Peyer's patch (tissue), 4 donors: ENCODE measurements around the gene SIGLEC9. TPM values are rescaled to one million over a fixed set of nuclear protein-coding genes. Genes with fewer than 3 reads are reported as not detected.

ENCODE experiments used
- DNase-seq, 3 donors: peaks; one replicate each; pipeline ENCODE4 v3.0.0-alpha.2; 2017 to 2019
- H3K27ac ChIP-seq, 4 donors: fragments of 200-600 bp; sonication (generic); one replicate each; pipeline ENCODE4 v1.5.1; 2016 to 2019
- H3K27me3 ChIP-seq, 2 donors: fragments of 200-600 bp; sonication (generic); one replicate each; pipeline ENCODE4 v1.5.1; 2019
- H3K36me3 ChIP-seq, 3 donors: fragments of 200-600 bp; sonication (generic); one replicate each; pipeline ENCODE4 v1.5.1; 2016 to 2019
- H3K4me1 ChIP-seq, 4 donors: fragments of 200-600 bp; sonication (generic); one replicate each; pipeline ENCODE4 v1.5.1; 2016 to 2019
- H3K4me3 ChIP-seq, 4 donors: fragments of 200-600 bp; sonication (generic); 1 replicate in 3 of 4; 2 replicates in 1 of 4; pipeline ENCODE4 v1.5.1; 2016 to 2019; ENCODE audit warnings: mild to moderate bottlenecking in 1 of 4
- H3K9me3 ChIP-seq, 4 donors: fragments of 200-600 bp; sonication (generic); one replicate each; pipeline ENCODE4 v1.5.1; 2016 to 2019; ENCODE audit warnings: mild to moderate bottlenecking in 1 of 4
- CTCF ChIP-seq, 6 experiments: fragments of 450-650 bp in 4 of 6; fragments of 200-600 bp in 2 of 6; sonication (generic) in 1 of 6; IDR thresholded peaks; one replicate each; pipeline ENCODE4 v1.5.1; 2017 to 2019; ENCODE audit warnings: antibody characterized with exemption in 6 of 6, mild to moderate bottlenecking in 3 of 6, moderate library complexity in 1 of 6
- POLR2A ChIP-seq, 2 donors: fragments of 450-650 bp; IDR thresholded peaks; one replicate each; pipeline ENCODE4 v1.5.1; 2017; ENCODE audit warnings: antibody characterized with exemption in 2 of 2, mild to moderate bottlenecking in 2 of 2, moderate library complexity in 2 of 2
- total RNA-seq, 4 donors: library from RNA; depleted of rRNA; stranded (reverse); fragments of >200 nt; gene quantifications; one replicate each; pipeline ENCODE4 v1.1.0, GENCODE V29; 2016

SIGLEC9 gene
- total RNA-seq, 4 donors from 2014 or later: 1.9 to 2.1 TPM; not detected in 2

DNA sequence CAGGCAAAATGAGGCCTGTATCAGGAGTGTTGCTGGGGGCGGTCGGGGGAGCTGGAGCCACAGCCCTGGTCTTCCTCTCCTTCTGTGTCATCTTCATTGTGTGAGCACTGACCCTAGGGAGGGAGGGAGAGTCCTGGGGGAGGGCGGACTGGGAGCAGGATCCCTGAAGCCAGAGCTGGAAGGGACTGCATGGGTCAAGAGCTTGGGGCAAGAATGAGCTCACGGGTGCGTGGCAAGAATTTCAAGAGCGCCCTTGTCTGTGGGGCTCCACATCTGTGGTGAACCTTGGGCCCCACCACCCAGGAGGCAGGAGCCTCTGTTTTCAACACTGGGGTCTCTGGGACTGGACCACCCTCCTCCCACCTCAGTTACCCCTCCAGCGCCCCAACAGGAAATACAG lies 22.0 kb downstream of the SIGLEC9 start:
- Histone ChIP-seq H3K4me1 (no peaks in the 10 kb centered on the region), H3K27ac (no peak overlapping the region), H3K36me3 (no peaks in the 10 kb centered on the region), H3K27me3 (no peaks in the 10 kb centered on the region), H3K4me3 (no peak overlapping the region), H3K9me3 (no peaks in the 10 kb centered on the region)
- DNase-seq: no peak
- TF ChIP-seq POLR2A (IDR thresholded peaks at IDR 0.05) (no peak), CTCF (IDR thresholded peaks at IDR 0.05) (no peak)

- no peaks in the 10 kb centered on the region for H3K36me3 ChIP-seq
- H3K27me3 ChIP-seq: no peaks in the 10 kb centered on the region
- no peak for DNase-seq
- TF ChIP-seq POLR2A (IDR thresholded peaks at IDR 0.05): no peak
- TF ChIP-seq CTCF (IDR thresholded peaks at IDR 0.05): no peak
- no peaks in the 10 kb centered on the region for H3K9me3 ChIP-seq
- H3K27ac ChIP-seq: no peak overlapping the region
- H3K4me3 ChIP-seq: no peak overlapping the region
- H3K4me1 ChIP-seq: no peaks in the 10 kb centered on the region
These were observed 23.0 kb downstream of the SIGLEC9 start for GRCh38 chr19:51147663-51148062.

DNA sequence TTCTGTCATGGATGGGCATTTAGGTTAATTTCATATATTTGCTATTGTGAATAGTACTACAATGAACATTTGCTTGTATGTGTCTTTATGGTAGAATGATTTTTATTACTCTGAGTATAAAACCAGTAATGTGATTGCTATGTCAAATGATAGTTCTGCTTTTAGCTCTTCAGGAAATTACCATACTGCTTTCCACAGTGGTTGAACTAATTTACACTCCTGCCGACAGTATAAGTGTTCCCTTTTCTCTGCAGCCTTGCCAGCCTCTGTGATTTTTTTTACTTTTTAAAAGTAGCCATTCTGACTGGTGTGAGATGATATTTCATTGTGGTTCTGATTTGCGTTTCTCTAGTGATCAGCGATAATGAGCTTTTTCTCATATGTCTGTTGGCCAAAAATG lies 23.9 kb downstream of the SIGLEC9 start:
- Histone ChIP-seq H3K27me3 (no peaks in the 10 kb centered on the region), H3K4me3 (no peak overlapping the region), H3K9me3 (no peaks in the 10 kb centered on the region), H3K36me3 (no peaks in the 10 kb centered on the region), H3K4me1 (no peaks in the 10 kb centered on the region), H3K27ac (no peak overlapping the region)
- TF ChIP-seq CTCF (IDR thresholded peaks at IDR 0.05) (no peak), POLR2A (IDR thresholded peaks at IDR 0.05) (no peak)
- no peak for DNase-seq

DNA sequence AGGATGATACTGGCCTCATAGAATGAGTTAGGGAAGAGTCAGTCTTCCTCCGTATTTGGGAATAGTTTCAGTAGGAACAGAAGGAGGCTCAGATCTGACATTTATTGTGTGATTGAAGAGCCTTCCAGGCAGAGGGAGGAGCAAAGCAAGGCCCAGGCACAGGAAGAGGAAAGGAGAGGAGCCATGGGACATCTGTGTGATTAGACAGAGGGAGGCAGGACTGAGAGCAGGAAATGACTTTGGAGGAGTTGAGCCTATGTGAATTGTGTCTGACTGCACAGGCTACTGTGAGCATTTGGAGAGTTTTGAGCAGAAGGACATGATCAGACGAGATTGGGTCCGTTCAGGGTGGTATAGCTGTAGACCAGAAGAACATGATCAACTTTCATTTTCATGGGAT lies 25.9 kb downstream of the SIGLEC9 start:
- no peaks in the 10 kb centered on the region for H3K9me3 ChIP-seq
- DNase-seq: no peak
- H3K27me3 ChIP-seq: no peaks in the 10 kb centered on the region
- H3K4me3 ChIP-seq: no peak overlapping the region
- H3K27ac ChIP-seq: no peak overlapping the region
- H3K36me3 ChIP-seq: no peaks in the 10 kb centered on the region
- TF ChIP-seq CTCF (IDR thresholded peaks at IDR 0.05) (no peak), POLR2A (IDR thresholded peaks at IDR 0.05) (no peak)
- no peaks in the 10 kb centered on the region for H3K4me1 ChIP-seq

- TF ChIP-seq CTCF (IDR thresholded peaks at IDR 0.05): no peak
- no peak for TF ChIP-seq POLR2A (IDR thresholded peaks at IDR 0.05)
- Histone ChIP-seq H3K27ac (no peak overlapping the region), H3K4me1 (no peaks in the 10 kb centered on the region), H3K4me3 (no peak overlapping the region), H3K9me3 (no peaks in the 10 kb centered on the region), H3K27me3 (no peaks in the 10 kb centered on the region), H3K36me3 (no peaks in the 10 kb centered on the region)
- DNase-seq: no peak
These were observed 32.0 kb downstream of the SIGLEC9 start for GRCh38 chr19:51156710-51157109.

DNA sequence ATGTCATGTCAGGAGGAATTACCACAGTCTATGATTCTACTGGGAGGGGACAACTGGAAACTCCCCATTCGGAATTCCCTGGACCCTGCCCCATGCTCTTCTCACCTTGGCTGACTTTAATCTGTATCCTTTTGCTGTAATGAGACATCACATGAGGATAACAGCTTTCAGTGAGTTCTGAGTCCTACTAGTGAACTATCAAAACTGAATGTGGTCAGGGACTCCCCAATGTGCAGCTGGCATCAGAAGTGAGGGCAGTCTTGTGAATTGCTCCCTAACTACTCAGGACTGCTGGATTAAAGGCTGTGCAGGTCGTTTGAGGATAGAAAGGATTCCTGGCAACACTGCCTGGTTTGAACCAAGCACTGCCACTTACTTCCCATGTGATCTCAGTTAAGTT lies 32.6 kb downstream of the SIGLEC9 start:
- no peak for DNase-seq
- H3K27ac ChIP-seq: no peak overlapping the region
- H3K9me3 ChIP-seq: no peaks in the 10 kb centered on the region
- TF ChIP-seq POLR2A (IDR thresholded peaks at IDR 0.05) (no peak), CTCF (IDR thresholded peaks at IDR 0.05) (no peak)
- no peaks in the 10 kb centered on the region for H3K36me3 ChIP-seq
- no peaks in the 10 kb centered on the region for H3K4me1 ChIP-seq
- no peaks in the 10 kb centered on the region for H3K27me3 ChIP-seq
- no peak overlapping the region for H3K4me3 ChIP-seq
